Measurements from ENCODE around the gene PSAP.
A peak's percentile ranks its signal among the peaks of the same experiment; 100 is the strongest.
"Not testable (repeated sequence)": the region's sequence is repeated elsewhere in the genome, so short reads cannot be mapped to it uniquely, and the experiment has no call there.

Gene PSAP

GRCh38 chr10:71850743-71851464 lies at the start of gene PSAP:
TSS of gene PSAP (minus strand) at chr10:71851251. CDS start at chr10:71851221, 30 bp downstream.
- peak; percentile 94 for DNase-seq (ENCODE audit: low spot score)

GRCh38 chr10:71900441-71901180 lies 49.6 kb upstream of the PSAP start:
- DNase-seq (ENCODE audit: low spot score), result no peak

- DNase-seq (ENCODE audit: low spot score), result no peak
These were observed 48.8 kb upstream of the PSAP start for GRCh38 chr10:71899665-71900412.

GRCh38 chr10:71898346-71898745 lies 47.3 kb upstream of the PSAP start:
- not testable (repeated sequence) for DNase-seq (ENCODE audit: low spot score)

GRCh38 chr10:71893920-71894319 lies 42.9 kb upstream of the PSAP start:
- DNase-seq (ENCODE audit: low spot score), result no peak

GRCh38 chr10:71893258-71893815 lies 42.3 kb upstream of the PSAP start:
- DNase-seq (ENCODE audit: low spot score), result no peak

GRCh38 chr10:71891437-71891836 lies 40.4 kb upstream of the PSAP start:
- no peak for DNase-seq (ENCODE audit: low spot score)

GRCh38 chr10:71889388-71889987 lies 38.4 kb upstream of the PSAP start:
- no peak for DNase-seq (ENCODE audit: low spot score)

- peak; percentile 88 for DNase-seq (ENCODE audit: low spot score)
These were observed 37.8 kb upstream of the PSAP start for GRCh38 chr10:71888623-71889387.

- DNase-seq (ENCODE audit: low spot score), result no peak
These were observed 37.2 kb upstream of the PSAP start for GRCh38 chr10:71888248-71888622.

- no peak for DNase-seq (ENCODE audit: low spot score)
These were observed 36.7 kb upstream of the PSAP start for GRCh38 chr10:71887743-71888142.

- DNase-seq (ENCODE audit: low spot score), result no peak
These were observed 32.0 kb upstream of the PSAP start for GRCh38 chr10:71882813-71883659.

GRCh38 chr10:71881647-71882355 lies 30.8 kb upstream of the PSAP start:
- DNase-seq (ENCODE audit: low spot score), result no peak

- DNase-seq (ENCODE audit: low spot score), result not testable (repeated sequence)
These were observed 30.2 kb upstream of the PSAP start for GRCh38 chr10:71881307-71881624.

- DNase-seq (ENCODE audit: low spot score), result no peak
These were observed 29.6 kb upstream of the PSAP start for GRCh38 chr10:71880425-71881306.

GRCh38 chr10:71878327-71879034 lies 27.4 kb upstream of the PSAP start:
- DNase-seq (ENCODE audit: low spot score), result no peak

- no peak for DNase-seq (ENCODE audit: low spot score)
These were observed 26.8 kb upstream of the PSAP start for GRCh38 chr10:71877821-71878220.

- not testable (repeated sequence) for DNase-seq (ENCODE audit: low spot score)
These were observed 23.8 kb upstream of the PSAP start for GRCh38 chr10:71874680-71875354.
